Stimulated activated naive B cell treated with anti-CD40 and anti-IgM and Interleukin-4, amounts not matched to agents 10 μg/mL and 1 μg/mL and 100 μg/mL, for 72 hours (primary cell): ENCODE measurements around the gene CYTH1.
A peak's percentile ranks its signal among the peaks of the same experiment; 100 is the strongest.
"Not testable (repeated sequence)": the region's sequence is repeated elsewhere in the genome, so short reads cannot be mapped to it uniquely, and the experiment has no call there.

Experiments used
- ATAC-seq, 2 donors: fragments of 150-1000 bp; cut with Tn5 transposase; replicated peaks; 2 replicates each; pipeline ENCODE4 v1.10.0; 2021; ENCODE audit warnings: moderate library complexity in 1 of 2
- DNase-seq: peaks from one replicate; pipeline ENCODE4 v3.0.0; 2021
- H3K27ac Mint-ChIP-seq: one replicate; pipeline ENCODE4 v1.8.0; 2022; ENCODE audit warnings: mild to moderate bottlenecking, mixed read lengths
- H3K27me3 Mint-ChIP-seq, 2 donors: one replicate each; pipeline ENCODE4 v1.8.0; 2022; ENCODE audit warnings: mixed read lengths in 2 of 2
- H3K36me3 Mint-ChIP-seq, 2 donors: one replicate each; pipeline ENCODE4 v1.8.0; 2022; ENCODE audit warnings: mixed read lengths in 2 of 2, mild to moderate bottlenecking in 1 of 2
- H3K4me1 Mint-ChIP-seq, 2 donors: one replicate each; pipeline ENCODE4 v1.8.0; 2022; ENCODE audit warnings: mixed read lengths in 2 of 2, mild to moderate bottlenecking in 1 of 2
- H3K4me3 Mint-ChIP-seq, 2 donors: one replicate each; pipeline ENCODE4 v1.8.0; 2022; ENCODE audit warnings: mild to moderate bottlenecking in 2 of 2, mixed read lengths in 2 of 2, moderate library complexity in 1 of 2
- H3K9me3 Mint-ChIP-seq, 2 donors: one replicate each; pipeline ENCODE4 v1.8.0; 2022; ENCODE audit warnings: mixed read lengths in 2 of 2, mild to moderate bottlenecking in 1 of 2

CYTH1 gene

GRCh38 chr17:78751000-78751399, 31.1 kb downstream of the CYTH1 start:
- Mint-ChIP-seq H3K36me3 (peaks cover 8 to 16% of the 10 kb centered on the region in 2 donors), H3K4me3 (peak overlapping the region in 1 of 2 donors; percentile 37), H3K4me1 (peaks cover 44 to 84% of the 10 kb centered on the region in 2 donors), H3K27ac (peak overlapping the region; percentile 75)
- not testable (repeated sequence) for ATAC-seq, DNase-seq, H3K27me3 Mint-ChIP-seq, H3K9me3 Mint-ChIP-seq

GRCh38 chr17:78748730-78749317, 33.2 kb downstream of the CYTH1 start:
- DNase-seq (peak; percentile 58), ATAC-seq (peak; percentile 91)
- H3K27me3 Mint-ChIP-seq: no peaks in the 10 kb centered on the region
- peaks cover 19 to 21% of the 10 kb centered on the region in 2 donors for H3K36me3 Mint-ChIP-seq
- peaks cover 57 to 94% of the 10 kb centered on the region in 2 donors for H3K4me1 Mint-ChIP-seq
- peak overlapping the region; percentile 66 to 76 for H3K4me3 Mint-ChIP-seq
- peak overlapping the region; percentile 89 for H3K27ac Mint-ChIP-seq
- H3K9me3 Mint-ChIP-seq: no peaks in the 10 kb centered on the region

- Mint-ChIP-seq H3K4me3 (peak overlapping the region; percentile 66 to 77), H3K27ac (peak overlapping the region; percentile 89), H3K27me3 (no peaks in the 10 kb centered on the region), H3K36me3 (peaks cover 23 to 24% of the 10 kb centered on the region in 2 donors), H3K4me1 (peaks cover 58 to 91% of the 10 kb centered on the region in 2 donors), H3K9me3 (no peaks in the 10 kb centered on the region)
- no peak for DNase-seq
- peak; percentile 58 to 62 for ATAC-seq
These were observed 33.9 kb downstream of the CYTH1 start for GRCh38 chr17:78748048-78748729.

GRCh38 chr17:78747488-78747887, 34.6 kb downstream of the CYTH1 start:
- peaks cover 22 to 26% of the 10 kb centered on the region in 2 donors for H3K36me3 Mint-ChIP-seq
- no peaks in the 10 kb centered on the region for H3K27me3 Mint-ChIP-seq

GRCh38 chr17:78746949-78747269, 35.2 kb downstream of the CYTH1 start:
- no peak for DNase-seq
- Mint-ChIP-seq H3K27ac (peak overlapping the region; percentile 56), H3K4me3 (no peak overlapping the region), H3K27me3 (no peaks in the 10 kb centered on the region), H3K9me3 (no peaks in the 10 kb centered on the region), H3K4me1 (peaks cover 60 to 96% of the 10 kb centered on the region in 2 donors), H3K36me3 (peaks cover 24 to 26% of the 10 kb centered on the region in 2 donors)
- ATAC-seq: no peak

More at GRCh38 chr17:78747488-78747887, 34.6 kb downstream of the CYTH1 start:
- Mint-ChIP-seq H3K9me3 (no peaks in the 10 kb centered on the region), H3K27ac (peak overlapping the region; percentile 56), H3K4me3 (peak overlapping the region; percentile 30 to 46), H3K4me1 (peaks cover 57 to 93% of the 10 kb centered on the region in 2 donors)
- no peak for DNase-seq
- peak; percentile 2 to 16 for ATAC-seq

- H3K9me3 Mint-ChIP-seq: no peaks in the 10 kb centered on the region
- peak overlapping the region in 1 of 2 donors; percentile 51 for H3K4me3 Mint-ChIP-seq
- H3K4me1 Mint-ChIP-seq: peaks cover 61 to 96% of the 10 kb centered on the region in 2 donors
- no peaks in the 10 kb centered on the region for H3K27me3 Mint-ChIP-seq
- DNase-seq (no peak), ATAC-seq (no peak)
- peaks cover 28 to 29% of the 10 kb centered on the region in 2 donors for H3K36me3 Mint-ChIP-seq
- H3K27ac Mint-ChIP-seq: peak overlapping the region; percentile 72
These were observed 35.7 kb downstream of the CYTH1 start for GRCh38 chr17:78746263-78746948.

GRCh38 chr17:78745407-78746088, 36.5 kb downstream of the CYTH1 start:
- Mint-ChIP-seq H3K9me3 (no peaks in the 10 kb centered on the region), H3K27me3 (no peaks in the 10 kb centered on the region), H3K4me3 (peak overlapping the region; percentile 18 to 26), H3K36me3 (peaks cover 26 to 27% of the 10 kb centered on the region in 2 donors), H3K4me1 (peaks cover 57 to 91% of the 10 kb centered on the region in 2 donors), H3K27ac (peak overlapping the region; percentile 86)
- no peak for DNase-seq
- no peak for ATAC-seq

- peaks cover 35 to 41% of the 10 kb centered on the region in 2 donors for H3K36me3 Mint-ChIP-seq
- DNase-seq (no peak), ATAC-seq (no peak)
- H3K4me3 Mint-ChIP-seq: no peak overlapping the region
- H3K9me3 Mint-ChIP-seq: peaks cover 0 to 4% of the 10 kb centered on the region in 2 donors
- no peaks in the 10 kb centered on the region for H3K27me3 Mint-ChIP-seq
- H3K27ac Mint-ChIP-seq: no peak overlapping the region
- peaks cover 62 to 91% of the 10 kb centered on the region in 2 donors for H3K4me1 Mint-ChIP-seq
These were observed 39.2 kb downstream of the CYTH1 start for GRCh38 chr17:78742901-78743300.

GRCh38 chr17:78741644-78742284, 40.3 kb downstream of the CYTH1 start:
- peak overlapping the region; percentile 82 for H3K27ac Mint-ChIP-seq
- ATAC-seq: no peak
- H3K4me3 Mint-ChIP-seq: no peak overlapping the region
- no peaks in the 10 kb centered on the region for H3K27me3 Mint-ChIP-seq
- peaks cover 0 to 4% of the 10 kb centered on the region in 2 donors for H3K9me3 Mint-ChIP-seq
- no peak for DNase-seq
- H3K36me3 Mint-ChIP-seq: peaks cover 30 to 41% of the 10 kb centered on the region in 2 donors
- H3K4me1 Mint-ChIP-seq: peaks cover 59 to 91% of the 10 kb centered on the region in 2 donors

- Mint-ChIP-seq H3K9me3 (peaks cover 0 to 4% of the 10 kb centered on the region in 2 donors), H3K4me3 (peak overlapping the region; percentile 68 to 79), H3K27ac (peak overlapping the region; percentile 93), H3K27me3 (no peaks in the 10 kb centered on the region), H3K4me1 (peaks cover 41 to 68% of the 10 kb centered on the region in 2 donors), H3K36me3 (peaks cover 44 to 50% of the 10 kb centered on the region in 2 donors)
- peak; percentile 13 to 14 for ATAC-seq
- no peak for DNase-seq
These were observed 42.6 kb downstream of the CYTH1 start for GRCh38 chr17:78739331-78739931.

- H3K36me3 Mint-ChIP-seq: peaks cover 44 to 46% of the 10 kb centered on the region in 2 donors
- ATAC-seq (no peak), DNase-seq (no peak)
- H3K27ac Mint-ChIP-seq: peak overlapping the region; percentile 93
- peaks cover 0 to 4% of the 10 kb centered on the region in 2 donors for H3K9me3 Mint-ChIP-seq
- no peaks in the 10 kb centered on the region for H3K27me3 Mint-ChIP-seq
- H3K4me3 Mint-ChIP-seq: peak overlapping the region in 1 of 2 donors; percentile 79
- peaks cover 42 to 68% of the 10 kb centered on the region in 2 donors for H3K4me1 Mint-ChIP-seq
These were observed 43.4 kb downstream of the CYTH1 start for GRCh38 chr17:78738698-78739097.

GRCh38 chr17:78738278-78738677, 43.8 kb downstream of the CYTH1 start:
- ATAC-seq (no peak), DNase-seq (no peak)
- H3K36me3 Mint-ChIP-seq: peaks cover 47 to 49% of the 10 kb centered on the region in 2 donors
- peak overlapping the region; percentile 88 for H3K27ac Mint-ChIP-seq
- H3K4me1 Mint-ChIP-seq: peaks cover 45 to 71% of the 10 kb centered on the region in 2 donors
- no peaks in the 10 kb centered on the region for H3K27me3 Mint-ChIP-seq
- peak overlapping the region; percentile 18 to 44 for H3K4me3 Mint-ChIP-seq
- peaks cover 0 to 4% of the 10 kb centered on the region in 2 donors for H3K9me3 Mint-ChIP-seq

- H3K4me1 Mint-ChIP-seq: peaks cover 49 to 71% of the 10 kb centered on the region in 2 donors
- peak overlapping the region; percentile 87 to 94 for H3K4me3 Mint-ChIP-seq
- DNase-seq (no peak), ATAC-seq (no peak)
- H3K27ac Mint-ChIP-seq: peak overlapping the region; percentile 93
- H3K36me3 Mint-ChIP-seq: peaks cover 49 to 54% of the 10 kb centered on the region in 2 donors
- no peaks in the 10 kb centered on the region for H3K27me3 Mint-ChIP-seq
- H3K9me3 Mint-ChIP-seq: peaks cover 0 to 4% of the 10 kb centered on the region in 2 donors
These were observed 44.7 kb downstream of the CYTH1 start for GRCh38 chr17:78737332-78737731.
